ENCODE data around the gene USP17L13.
"Not testable (repeated sequence)": the region's sequence is repeated elsewhere in the genome, so short reads cannot be mapped to it uniquely, and the experiment has no call there.

GRCh38 chr4:9271719-9272118 is 47.0 kb downstream of the USP17L13 start:
- not testable (repeated sequence) for TF ChIP-seq CTCF (conservative IDR thresholded peaks at IDR 0.05; ENCODE audit: low read length); EZH2phosphoT487 (IDR thresholded peaks at IDR 0.05; ENCODE audit: borderline replicate concordance)
